Measurements from ENCODE around the gene CSTA.
A peak's percentile ranks its signal among the peaks of the same experiment; 100 is the strongest.

The CSTA gene

GRCh38 chr3:122382888-122383666, 58.0 kb downstream of the CSTA start, which contains the start of gene MIX23:
TSS of gene MIX23 (minus strand) at chr3:122383231. CDS start at chr3:122383224, 7 bp downstream.
- DNase-seq = peak; percentile 86

DNA sequence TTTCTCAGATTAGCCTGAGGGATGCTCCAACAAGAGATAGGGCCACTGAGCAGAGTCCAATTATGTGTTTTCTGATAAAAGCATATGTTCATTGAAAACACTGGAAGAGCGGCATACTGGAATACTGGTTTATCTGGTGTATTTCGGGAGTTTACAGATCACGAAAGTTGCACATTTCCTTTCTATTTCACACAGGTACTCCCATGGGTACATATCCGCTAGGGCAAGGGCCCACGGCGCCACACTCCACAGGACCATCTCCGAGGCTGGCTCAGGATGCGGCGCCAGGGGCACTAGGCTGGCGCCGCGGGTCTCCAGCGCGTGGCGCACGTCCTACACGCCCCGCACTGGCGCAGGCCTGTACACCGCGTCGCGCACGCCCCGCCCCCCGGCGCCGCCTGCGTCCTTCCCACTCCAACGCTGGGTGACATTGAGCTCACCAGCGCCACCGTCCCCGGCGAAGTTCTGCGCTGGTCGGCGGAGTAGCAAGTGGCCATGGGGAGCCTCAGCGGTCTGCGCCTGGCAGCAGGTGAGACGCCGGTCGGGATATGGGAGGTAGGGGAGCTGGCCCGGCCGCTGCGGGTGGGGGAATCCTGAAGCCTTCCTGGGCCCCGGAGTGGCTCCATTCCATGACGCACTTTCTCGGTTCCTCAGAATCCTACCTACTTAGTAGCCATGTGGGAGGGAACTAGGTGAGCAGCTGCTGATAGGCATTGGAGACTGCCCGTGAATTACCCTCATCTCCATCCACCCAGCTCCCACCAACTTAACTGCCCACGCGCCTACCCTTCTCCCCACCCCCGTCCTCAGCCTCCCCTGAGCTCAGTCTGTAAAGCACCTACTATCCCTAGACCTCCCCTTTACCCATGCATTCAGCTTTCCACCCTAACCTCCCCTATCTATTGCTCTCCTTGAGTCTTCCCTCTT, 59.0 kb downstream of the CSTA start, which contains the start of gene FAM162A:
Gene FAM162A, plus strand, starts transcription at position 412 of the 927 bp plus-strand sequence. Its CDS starts 84 bp downstream, at position 496.
- DNase-seq = peak; percentile 93

DNA sequence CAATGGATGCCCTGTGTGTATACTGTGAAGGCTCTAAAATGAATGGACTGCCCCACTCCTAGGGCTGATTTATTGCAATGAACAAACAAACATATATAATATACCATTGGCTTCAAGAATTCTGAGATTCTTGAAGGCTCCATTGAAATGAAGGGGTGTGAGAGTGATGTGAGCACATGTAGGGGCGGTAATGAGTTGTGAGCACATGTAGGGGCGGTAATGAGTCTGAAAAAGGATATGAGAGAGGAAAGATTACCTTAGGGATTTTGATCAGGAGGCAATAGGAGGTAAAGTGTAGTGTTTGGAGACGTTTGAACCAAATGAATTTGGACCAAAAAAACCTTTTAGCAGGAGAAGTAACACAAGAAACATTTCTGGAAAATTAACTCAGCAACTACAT, 62.7 kb downstream of the CSTA start:
- no peak for DNase-seq

- DNase-seq = no peak
Measured at GRCh38 chr3:122389197-122389596, 64.1 kb downstream of the CSTA start.

- no peak for DNase-seq
Measured at GRCh38 chr3:122389892-122390291, 64.8 kb downstream of the CSTA start.

GRCh38 chr3:122390665-122391064, 65.6 kb downstream of the CSTA start:
- DNase-seq = no peak

Measured in NCI-H2081 treated with DMSO at 0.1 percent for 48 hours (cell line).